ENCODE results near the gene EFEMP1.
A peak's percentile ranks its signal among the peaks of the same experiment; 100 is the strongest.

The EFEMP1 gene

GRCh38 chr2:55862246-55862645 is 61.3 kb downstream of the EFEMP1 start:
- Histone ChIP-seq H3K27me3 (ENCODE audit: control insufficient read depth, insufficient read depth, low read length) (no peaks in the 10 kb centered on the region), H3K4me1 (ENCODE audit: control insufficient read depth, insufficient read depth, low read length) (peaks cover 31% of the 10 kb centered on the region), H3K9me3 (replicated peaks; ENCODE audit: low read length) (no peaks in the 10 kb centered on the region), H3K4me2 (ENCODE audit: low read length) (peak overlapping the region; percentile 39), H3K4me3 (ENCODE audit: low read length) (peak overlapping the region; percentile 24), H3K9ac (ENCODE audit: low read depth, low read length) (peak overlapping the region; percentile 77), H3K36me3 (ENCODE audit: insufficient read depth, low read length) (no peaks in the 10 kb centered on the region)

GRCh38 chr2:55861733-55862132 is 61.8 kb downstream of the EFEMP1 start:
- Histone ChIP-seq H3K4me1 (ENCODE audit: control insufficient read depth, insufficient read depth, low read length) (peaks cover 36% of the 10 kb centered on the region), H3K4me2 (ENCODE audit: low read length) (peak overlapping the region; percentile 39), H3K36me3 (ENCODE audit: insufficient read depth, low read length) (no peaks in the 10 kb centered on the region), H3K9me3 (replicated peaks; ENCODE audit: low read length) (no peaks in the 10 kb centered on the region), H3K9ac (ENCODE audit: low read depth, low read length) (peak overlapping the region; percentile 77), H3K4me3 (ENCODE audit: low read length) (peak overlapping the region; percentile 24), H3K27me3 (ENCODE audit: control insufficient read depth, insufficient read depth, low read length) (no peaks in the 10 kb centered on the region)

GRCh38 chr2:55860832-55861231 is 62.8 kb downstream of the EFEMP1 start:
- peaks cover 38% of the 10 kb centered on the region for H3K4me1 ChIP-seq (ENCODE audit: control insufficient read depth, insufficient read depth, low read length)
- no peak overlapping the region for H3K4me3 ChIP-seq (ENCODE audit: low read length)
- H3K9ac ChIP-seq (ENCODE audit: low read depth, low read length) = no peak overlapping the region
- no peaks in the 10 kb centered on the region for H3K27me3 ChIP-seq (ENCODE audit: control insufficient read depth, insufficient read depth, low read length)
- no peak overlapping the region for H3K4me2 ChIP-seq (ENCODE audit: low read length)
- H3K36me3 ChIP-seq (ENCODE audit: insufficient read depth, low read length) = no peaks in the 10 kb centered on the region
- H3K9me3 ChIP-seq (replicated peaks; ENCODE audit: low read length) = no peaks in the 10 kb centered on the region

- Histone ChIP-seq H3K4me3 (ENCODE audit: low read length) (no peak overlapping the region), H3K4me2 (ENCODE audit: low read length) (no peak overlapping the region), H3K9me3 (replicated peaks; ENCODE audit: low read length) (no peaks in the 10 kb centered on the region), H3K4me1 (ENCODE audit: control insufficient read depth, insufficient read depth, low read length) (peaks cover 32% of the 10 kb centered on the region), H3K36me3 (ENCODE audit: insufficient read depth, low read length) (no peaks in the 10 kb centered on the region), H3K9ac (ENCODE audit: low read depth, low read length) (no peak overlapping the region), H3K27me3 (ENCODE audit: control insufficient read depth, insufficient read depth, low read length) (no peaks in the 10 kb centered on the region)
Measured at GRCh38 chr2:55859875-55860274, 63.7 kb downstream of the EFEMP1 start.

GRCh38 chr2:55857766-55858165 is 65.8 kb downstream of the EFEMP1 start:
- Histone ChIP-seq H3K9me3 (replicated peaks; ENCODE audit: low read length) (no peaks in the 10 kb centered on the region), H3K36me3 (ENCODE audit: insufficient read depth, low read length) (no peaks in the 10 kb centered on the region), H3K4me1 (ENCODE audit: control insufficient read depth, insufficient read depth, low read length) (peaks cover 21% of the 10 kb centered on the region), H3K4me2 (ENCODE audit: low read length) (no peak overlapping the region), H3K4me3 (ENCODE audit: low read length) (no peak overlapping the region), H3K27me3 (ENCODE audit: control insufficient read depth, insufficient read depth, low read length) (no peaks in the 10 kb centered on the region), H3K9ac (ENCODE audit: low read depth, low read length) (no peak overlapping the region)

- H3K27me3 ChIP-seq (ENCODE audit: control insufficient read depth, insufficient read depth, low read length) = no peaks in the 10 kb centered on the region
- no peak overlapping the region for H3K9ac ChIP-seq (ENCODE audit: low read depth, low read length)
- H3K4me2 ChIP-seq (ENCODE audit: low read length) = no peak overlapping the region
Measured at GRCh38 chr2:55856936-55857335, 66.6 kb downstream of the EFEMP1 start.

GRCh38 chr2:55848096-55848495 is 75.5 kb downstream of the EFEMP1 start:
- no peak overlapping the region for H3K9ac ChIP-seq (ENCODE audit: low read depth, low read length)
- H3K9me3 ChIP-seq (replicated peaks; ENCODE audit: low read length) = no peaks in the 10 kb centered on the region
- H3K4me1 ChIP-seq (ENCODE audit: control insufficient read depth, insufficient read depth, low read length) = peaks cover 12% of the 10 kb centered on the region
- H3K36me3 ChIP-seq (ENCODE audit: insufficient read depth, low read length) = no peaks in the 10 kb centered on the region
- no peaks in the 10 kb centered on the region for H3K27me3 ChIP-seq (ENCODE audit: control insufficient read depth, insufficient read depth, low read length)
- H3K4me3 ChIP-seq (ENCODE audit: low read length) = no peak overlapping the region
- no peak overlapping the region for H3K4me2 ChIP-seq (ENCODE audit: low read length)

More at GRCh38 chr2:55856936-55857335, 66.6 kb downstream of the EFEMP1 start:
- H3K9me3 ChIP-seq (replicated peaks; ENCODE audit: low read length) = no peaks in the 10 kb centered on the region
- H3K4me1 ChIP-seq (ENCODE audit: control insufficient read depth, insufficient read depth, low read length) = peaks cover 16% of the 10 kb centered on the region
- H3K36me3 ChIP-seq (ENCODE audit: insufficient read depth, low read length) = no peaks in the 10 kb centered on the region
- no peak overlapping the region for H3K4me3 ChIP-seq (ENCODE audit: low read length)

- no peak overlapping the region for H3K4me2 ChIP-seq (ENCODE audit: low read length)
- no peaks in the 10 kb centered on the region for H3K9me3 ChIP-seq (replicated peaks; ENCODE audit: low read length)
- no peaks in the 10 kb centered on the region for H3K27me3 ChIP-seq (ENCODE audit: control insufficient read depth, insufficient read depth, low read length)
- H3K4me3 ChIP-seq (ENCODE audit: low read length) = no peak overlapping the region
- H3K9ac ChIP-seq (ENCODE audit: low read depth, low read length) = no peak overlapping the region
- H3K36me3 ChIP-seq (ENCODE audit: insufficient read depth, low read length) = no peaks in the 10 kb centered on the region
- peaks cover 26% of the 10 kb centered on the region for H3K4me1 ChIP-seq (ENCODE audit: control insufficient read depth, insufficient read depth, low read length)
Measured at GRCh38 chr2:55846426-55846825, 77.2 kb downstream of the EFEMP1 start.

GRCh38 chr2:55844986-55845385 is 78.6 kb downstream of the EFEMP1 start:
- Histone ChIP-seq H3K4me2 (ENCODE audit: low read length) (no peak overlapping the region), H3K9me3 (replicated peaks; ENCODE audit: low read length) (no peaks in the 10 kb centered on the region), H3K36me3 (ENCODE audit: insufficient read depth, low read length) (no peaks in the 10 kb centered on the region), H3K9ac (ENCODE audit: low read depth, low read length) (no peak overlapping the region), H3K4me3 (ENCODE audit: low read length) (no peak overlapping the region), H3K27me3 (ENCODE audit: control insufficient read depth, insufficient read depth, low read length) (no peaks in the 10 kb centered on the region), H3K4me1 (ENCODE audit: control insufficient read depth, insufficient read depth, low read length) (peaks cover 28% of the 10 kb centered on the region)

GRCh38 chr2:55843994-55844345 is 79.6 kb downstream of the EFEMP1 start:
- no peak overlapping the region for H3K4me3 ChIP-seq (ENCODE audit: low read length)
- H3K9me3 ChIP-seq (replicated peaks; ENCODE audit: low read length) = no peaks in the 10 kb centered on the region
- H3K27me3 ChIP-seq (ENCODE audit: control insufficient read depth, insufficient read depth, low read length) = no peaks in the 10 kb centered on the region
- no peaks in the 10 kb centered on the region for H3K36me3 ChIP-seq (ENCODE audit: insufficient read depth, low read length)
- H3K9ac ChIP-seq (ENCODE audit: low read depth, low read length) = peak overlapping the region; percentile 47
- H3K4me1 ChIP-seq (ENCODE audit: control insufficient read depth, insufficient read depth, low read length) = peaks cover 38% of the 10 kb centered on the region
- no peak overlapping the region for H3K4me2 ChIP-seq (ENCODE audit: low read length)

- Histone ChIP-seq H3K27me3 (ENCODE audit: control insufficient read depth, insufficient read depth, low read length) (no peaks in the 10 kb centered on the region), H3K4me1 (ENCODE audit: control insufficient read depth, insufficient read depth, low read length) (peaks cover 44% of the 10 kb centered on the region), H3K4me3 (ENCODE audit: low read length) (no peak overlapping the region), H3K9ac (ENCODE audit: low read depth, low read length) (peak overlapping the region; percentile 52), H3K36me3 (ENCODE audit: insufficient read depth, low read length) (no peaks in the 10 kb centered on the region), H3K9me3 (replicated peaks; ENCODE audit: low read length) (no peaks in the 10 kb centered on the region), H3K4me2 (ENCODE audit: low read length) (peak overlapping the region; percentile 42)
Measured at GRCh38 chr2:55843096-55843993, 80.2 kb downstream of the EFEMP1 start.

GRCh38 chr2:55842046-55842445 is 81.5 kb downstream of the EFEMP1 start:
- H3K9ac ChIP-seq (ENCODE audit: low read depth, low read length) = no peak overlapping the region
- H3K27me3 ChIP-seq (ENCODE audit: control insufficient read depth, insufficient read depth, low read length) = no peaks in the 10 kb centered on the region
- no peak overlapping the region for H3K4me3 ChIP-seq (ENCODE audit: low read length)
- H3K4me1 ChIP-seq (ENCODE audit: control insufficient read depth, insufficient read depth, low read length) = peaks cover 45% of the 10 kb centered on the region
- no peaks in the 10 kb centered on the region for H3K36me3 ChIP-seq (ENCODE audit: insufficient read depth, low read length)
- no peaks in the 10 kb centered on the region for H3K9me3 ChIP-seq (replicated peaks; ENCODE audit: low read length)
- H3K4me2 ChIP-seq (ENCODE audit: low read length) = no peak overlapping the region
